ENCODE results near the gene GID8. TPM values are rescaled to one million over a fixed set of nuclear protein-coding genes. Genes with fewer than 3 reads are reported as not detected.

The GID8 gene
- total and polyA plus RNA-seq, 2 donors (not counting 3 experiments of a cell fraction or from before 2014, with no cell fraction given), result 25.3 to 34.6 TPM

GRCh38 chr20:62926229-62927127 is 11.5 kb upstream of the GID8 start, which contains the start of gene DIDO1:
Gene DIDO1, minus strand, starts transcription at chr20:62926505.
- FAIRE-seq, result peak; percentile 86
- Histone ChIP-seq H3K4me3 (replicated peaks in 1 of 3; ENCODE audit: insufficient read depth in 1 of 3, low read depth in 1 of 3, low read length in 3 of 3) (peak within 1 kb of the TSS; percentile 71 to 96 (median 74)), H3K9me1 (replicated peaks; ENCODE audit: control insufficient read depth, extremely low read depth, insufficient read depth, low read length) (no peaks in the 10 kb centered on the region), H3K4me2 (ENCODE audit: insufficient read depth, low read length) (peak within 1 kb of the TSS; percentile 84), H3K27ac (ENCODE audit: insufficient read depth, low read depth, low read length) (peak within 1 kb of the TSS; percentile 58), H3K9me3 (replicated peaks; ENCODE audit: control insufficient read depth, insufficient read depth, low read length) (no peaks in the 10 kb centered on the region), H3K36me3 (ENCODE audit: control insufficient read depth in 2 of 2, extremely low read depth in 1 of 2, insufficient read depth in 2 of 2, low read length in 2 of 2) (no peaks in the 10 kb centered on the region), H3K79me2 (ENCODE audit: control insufficient read depth, insufficient read depth, low read length) (peaks cover 94% of the 10 kb centered on the region), H3K9ac (replicated peaks; ENCODE audit: extremely low read depth, insufficient read depth, low read length) (peak within 1 kb of the TSS; percentile 83), H3K4me1 (ENCODE audit: control insufficient read depth, extremely low read depth, insufficient read depth, low read length) (peaks cover 53% of the 10 kb centered on the region), H2AFZ (ENCODE audit: low read depth, low read length) (peak within 1 kb of the TSS; percentile 66), H4K20me1 (replicated peaks; ENCODE audit: control insufficient read depth, extremely low read depth, insufficient read depth, low read length) (peaks cover 6% of the 10 kb centered on the region), H3K27me3 (ENCODE audit: control insufficient read depth in 2 of 2, insufficient read depth in 2 of 2, low read length in 2 of 2) (no peaks in the 10 kb centered on the region)
- ChIA-PET CTCF (interaction anchor here (1.1 to 1.8 kb wide), 3 partner anchors 8 to 46 kb away, joined by 3 to 5 read pairs (median 3); partner anchors contain the start of gene GID8), POLR2A (no interaction called here)
- dilution Hi-C loops (cut with MboI; ENCODE audit: extremely low pct_ligation_motif_present, low sequenced_read_pairs) (no loop called here), intact Hi-C loops (cut with micrococcal nuclease) (no loop called here)
- TF ChIP-seq FOS (IDR thresholded peaks at IDR 0.05; ENCODE audit: borderline replicate concordance, insufficient read depth, low read length) (no peak), POLR2AphosphoS5 (IDR thresholded peaks at IDR 0.05; ENCODE audit: insufficient read depth, low read depth, low read length) (peak; percentile 71), CTCF (IDR thresholded peaks at IDR 0.05; ENCODE audit: extremely low read depth in 1 of 2, insufficient read depth in 1 of 2, low read depth in 1 of 2, low read length in 2 of 2) (peak; percentile 48 to 73)
- DNase-seq (ENCODE audit: low read depth, low spot score), result peak; percentile 82
- BruUV-seq (replicated peaks), result no TSS peak
